Body of pancreas (tissue), 4 donors: ENCODE measurements around the gene RIMS3.

Experiments used
- CTCF ChIP-seq, 7 experiments: fragments of 450-650 bp in 4 of 7; fragments of 200-600 bp in 3 of 7; sonication (generic) in 3 of 7; IDR thresholded peaks; one replicate each; pipeline ENCODE4 v1.5.1; 2016 to 2019; ENCODE audit warnings: antibody characterized with exemption in 7 of 7
- POLR2A ChIP-seq, 3 donors: fragments of 450-650 bp; IDR thresholded peaks; one replicate each; pipeline ENCODE4 v1.6.1; 2016; ENCODE audit warnings: antibody characterized with exemption in 3 of 3, mild to moderate bottlenecking in 2 of 3

DNA sequence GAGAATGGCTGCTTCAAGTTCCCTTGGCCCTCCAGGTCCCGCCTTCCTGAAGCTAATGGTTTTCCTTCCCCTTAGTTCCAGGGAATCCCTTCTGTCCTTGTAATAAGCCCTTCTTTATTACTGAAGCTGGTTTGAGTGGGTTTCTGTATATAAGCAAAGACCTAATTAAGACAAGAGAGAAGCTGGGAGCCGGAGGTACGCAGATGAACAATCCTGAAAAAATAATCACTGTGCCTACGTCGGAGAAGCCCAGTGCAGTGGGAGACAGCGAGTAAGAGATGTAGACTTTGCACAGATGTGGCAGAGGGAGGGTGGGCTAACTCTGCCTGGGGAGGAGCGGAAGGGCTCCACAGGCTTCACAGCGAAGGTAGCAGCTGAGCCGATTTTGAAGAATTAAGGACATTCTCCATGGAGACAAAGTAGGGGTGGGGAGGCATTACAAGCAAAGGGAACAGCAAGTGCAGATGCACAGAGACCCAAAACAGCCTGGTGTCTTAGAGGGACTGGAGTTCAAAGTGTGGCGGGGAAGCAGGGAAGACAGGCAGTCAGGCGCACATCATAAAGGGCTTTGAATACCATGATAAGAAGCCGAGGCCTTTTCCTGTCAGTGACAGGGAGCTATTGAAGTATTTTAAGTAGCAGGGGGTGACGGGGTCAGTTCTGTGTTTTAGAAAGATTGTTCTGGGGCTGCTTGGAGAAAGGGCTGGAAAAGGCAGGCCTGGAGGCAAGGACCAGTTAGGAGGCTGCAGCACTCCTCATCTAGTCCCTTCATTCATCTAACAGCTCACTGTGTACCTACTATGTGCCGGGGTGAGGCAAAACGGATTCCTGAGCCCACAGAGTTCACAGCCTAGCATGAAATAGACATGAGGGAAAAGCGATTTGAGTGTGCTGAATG lies 6.5 kb downstream of the RIMS3 start:
- TF ChIP-seq POLR2A (IDR thresholded peaks at IDR 0.05) (no peak), CTCF (IDR thresholded peaks at IDR 0.05) (no peak)
